GM15510 (cell line): ENCODE results near the gene CCDC102A.
A peak's percentile ranks its signal among the peaks of the same experiment; 100 is the strongest.

Experiments
- POLR2A ChIP-seq: IDR thresholded peaks from 3 replicates; pipeline ENCODE4 v1.6.1; 2011; ENCODE audit warnings: borderline replicate concordance; ENCODE audit not compliant: insufficient read length; ENCODE audit errors: extremely low read depth

The CCDC102A gene

DNA sequence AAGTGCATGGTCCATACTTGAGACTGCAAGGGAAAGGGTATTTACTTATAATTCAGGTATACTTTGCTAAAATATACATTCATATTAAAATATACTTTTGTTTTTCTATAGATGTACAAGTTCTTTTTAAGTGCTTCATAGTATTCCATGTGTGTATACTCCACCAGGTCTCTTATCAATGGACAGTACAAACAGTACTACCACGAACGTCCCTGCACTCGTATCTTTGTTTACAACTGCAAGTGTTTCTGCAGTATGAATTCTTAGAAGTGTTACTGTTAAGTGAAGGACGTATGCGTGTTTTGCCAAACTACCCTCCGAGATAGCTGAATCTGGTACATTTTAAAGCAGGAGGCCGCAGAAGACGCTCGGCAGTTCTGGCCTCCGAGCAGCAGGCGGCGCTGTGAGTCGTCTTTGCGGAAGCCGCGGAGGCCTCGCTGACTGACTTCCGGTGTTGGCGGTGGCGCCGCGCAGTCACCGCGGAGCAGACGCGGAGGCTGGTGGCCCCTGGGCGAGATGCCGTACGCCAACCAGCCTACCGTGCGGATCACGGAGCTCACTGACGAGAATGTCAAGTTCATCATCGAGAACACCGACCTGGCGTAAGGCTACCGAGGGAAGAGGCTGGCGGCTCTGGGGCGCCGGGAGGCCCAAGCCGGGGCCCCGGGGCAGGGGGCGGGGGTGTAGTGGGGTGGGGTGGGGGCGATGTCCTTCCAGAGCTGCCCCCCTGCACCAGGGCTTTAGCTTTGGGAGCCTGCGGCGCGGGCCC, 74.0 kb downstream of the CCDC102A start, which contains the start of gene POLR2C:
Gene POLR2C (plus strand): TSS at position 471 of the 769 bp plus-strand sequence. CDS start 46 bp downstream, at position 517.
- TF ChIP-seq POLR2A, result peak; percentile 98
